ENCODE results near the gene HLX. TPM values are rescaled to one million over a fixed set of nuclear protein-coding genes. Genes with fewer than 3 reads are reported as not detected.

Gene HLX
- total and polyA plus RNA-seq, 2 of the 13 experiments (the other 11 are each of a cell fraction or from before 2014, with no cell fraction given), result 0.30 to 0.35 TPM

DNA sequence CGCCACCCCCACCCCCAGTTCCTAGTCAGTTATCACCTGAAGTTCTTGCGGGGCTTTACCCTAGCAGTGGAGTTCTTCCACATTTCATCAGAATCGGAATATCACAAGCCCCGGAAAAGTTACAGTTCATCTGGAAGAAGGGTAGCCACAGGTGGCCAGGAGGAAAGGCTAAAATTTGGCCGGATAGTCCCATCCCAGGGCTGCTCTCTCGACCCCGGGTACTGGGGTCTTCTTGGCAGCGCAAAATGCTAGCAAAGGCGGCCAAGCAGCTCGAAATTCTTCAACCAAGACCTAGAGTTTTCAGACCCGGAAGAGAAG, 7.9 kb downstream of the HLX start (continued):
- TF ChIP-seq, protein P1, sequence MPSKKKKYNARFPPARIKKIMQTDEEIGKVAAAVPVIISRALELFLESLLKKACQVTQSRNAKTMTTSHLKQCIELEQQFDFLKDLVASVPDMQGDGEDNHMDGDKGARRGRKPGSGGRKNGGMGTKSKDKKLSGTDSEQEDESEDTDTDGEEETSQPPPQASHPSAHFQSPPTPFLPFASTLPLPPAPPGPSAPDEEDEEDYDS (CRISPR knock-in tag; IDR thresholded peaks at IDR 0.05), result no peak
- no peak for TF ChIP-seq ESRRA (CRISPR knock-in tag; IDR thresholded peaks at IDR 0.05; ENCODE audit: low read depth)
- no peak for TF ChIP-seq ATF3 (CRISPR knock-in tag; IDR thresholded peaks at IDR 0.05)
- TF ChIP-seq ZNF674 (CRISPR knock-in tag; IDR thresholded peaks at IDR 0.05; ENCODE audit: low read depth), result no peak
- no peak for TF ChIP-seq SIN3B (IDR thresholded peaks at IDR 0.05; ENCODE audit: low read length)
- no peak for TF ChIP-seq PCBP1 (IDR thresholded peaks at IDR 0.05; ENCODE audit: borderline replicate concordance, low read depth, low read length)

- ChIA-PET POLR2A (no interaction called here), CTCF (ENCODE audit: low intra/inter-chr PET ratio, low total read pairs) (no interaction called here)
- no TSS peak for BruUV-seq (replicated peaks)
- WGBS (ENCODE audit: low lambda C conversion rate), result 43% methylated on average over 14 of the region's 48 CpGs
- DNase-seq (ENCODE audit: low spot score) (no peak), ATAC-seq (peak; percentile 87), FAIRE-seq (no peak)
- Histone ChIP-seq H3K4me3 (replicated peaks in 1 of 3; ENCODE audit: insufficient read depth in 1 of 3, low read depth in 2 of 3, low read length in 3 of 3) (no peak overlapping the region), H3K79me2 (ENCODE audit: insufficient read depth, low read length) (no peaks in the 10 kb centered on the region), H3K9me3 (ENCODE audit: low read length) (no peaks in the 10 kb centered on the region), H3K9ac (ENCODE audit: insufficient read depth, low read depth, low read length) (no peak overlapping the region), H3K4me2 (ENCODE audit: low read depth, low read length) (peak overlapping the region; percentile 36; the same call in 1 of the 2 replicates), H4K20me1 (ENCODE audit: insufficient read depth, low read length) (no peaks in the 10 kb centered on the region), H3K36me3 (replicated peaks in 1 of 2; ENCODE audit: control insufficient read depth in 1 of 2, insufficient read depth in 2 of 2, low read length in 2 of 2) (no peaks in the 10 kb centered on the region), H2AFZ (ENCODE audit: low read length) (no peak overlapping the region), H3K27me3 (ENCODE audit: control insufficient read depth in 1 of 2, insufficient read depth in 2 of 2, low read length in 2 of 2) (peaks cover 2 to 48% of the 10 kb centered on the region in 2 experiments; a peak in 4 of 5 replicates), H3K4me1 (ENCODE audit: insufficient read depth, low read length) (no peaks in the 10 kb centered on the region), H3K27ac (ENCODE audit: extremely low read length, insufficient read depth, low read length) (no peak overlapping the region)
- TF ChIP-seq ZNF12 (CRISPR knock-in tag; IDR thresholded peaks at IDR 0.05) (no peak), ZFYVE20 (CRISPR knock-in tag; IDR thresholded peaks at IDR 0.05; ENCODE audit: borderline replicate concordance, low read depth) (no peak), KDM5A (IDR thresholded peaks at IDR 0.05; ENCODE audit: borderline replicate concordance, low read length) (no peak), ZNF225 (CRISPR knock-in tag; IDR thresholded peaks at IDR 0.05) (no peak)
- in situ Hi-C loops (cut with HindIII; ENCODE audit: extremely low pct_ligation_motif_present, low pct_unique_long_range_greater_than_20kb), result no loop called here
- intact Hi-C loops (cut with micrococcal nuclease; ENCODE audit: unreplicated experiment), result no loop called here
These were observed 8.5 kb downstream of the HLX start for GRCh38 chr1:220887520-220888416.

All from HepG2 (cell line).